WTC11 (cell line): ENCODE results near the gene BRMS1.

Experiments used
- ZNF416 ChIP-seq: fragments of 250-450 bp; sonication (Bioruptor Pico); IDR thresholded peaks from 2 replicates; pipeline ENCODE4 v1.9.0; 2021; ENCODE audit warnings: mild to moderate bottlenecking, inconsistent platforms
- TF ChIP-seq, protein P1 (sequence below): sonication (generic); formaldehyde crosslinking; conservative IDR thresholded peaks from 2 replicates; pipeline ENCODE4 v1.8.1; 2022; ENCODE audit warnings: mild to moderate bottlenecking, missing genetic modification reagents

DNA sequence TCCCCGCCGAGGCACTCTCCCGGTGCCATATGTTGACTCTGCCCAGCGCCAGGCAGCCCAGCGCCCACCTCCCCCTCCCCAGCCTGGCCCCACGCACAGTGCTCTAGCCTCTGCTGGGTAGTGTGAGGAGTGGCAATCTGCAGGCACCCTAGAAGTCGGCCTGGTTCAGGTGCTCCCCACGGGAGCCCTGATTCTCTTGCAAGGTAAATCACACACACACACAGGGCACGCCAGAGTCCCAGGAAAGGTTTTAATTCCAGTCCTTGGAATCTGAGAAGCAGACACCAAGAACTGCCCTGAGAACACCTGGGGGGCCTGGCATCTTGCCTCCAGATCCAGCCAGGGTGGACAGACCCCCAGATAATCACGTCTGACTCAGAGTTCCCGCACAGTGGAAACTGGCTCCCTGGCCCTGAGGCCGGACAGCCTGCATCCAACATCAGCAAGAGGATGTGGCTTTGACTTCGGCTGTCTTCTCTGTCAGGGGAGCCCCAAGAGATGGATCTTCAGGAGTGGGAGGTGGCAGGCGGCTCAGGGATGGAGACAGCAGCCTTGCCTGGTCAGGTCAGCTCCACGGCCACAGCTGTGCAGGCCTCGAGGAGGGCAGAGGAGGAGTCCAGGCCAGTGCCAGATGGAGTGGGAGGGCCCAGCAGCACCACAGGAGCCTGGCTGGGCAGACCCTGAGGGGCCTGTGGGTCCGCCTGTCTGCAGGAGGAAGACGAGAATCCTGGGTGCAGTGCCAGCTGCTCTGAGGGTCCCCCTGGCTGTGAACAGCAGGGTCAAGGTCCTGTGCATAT is 7.6 kb downstream of the BRMS1 start:
- TF ChIP-seq, protein P1, sequence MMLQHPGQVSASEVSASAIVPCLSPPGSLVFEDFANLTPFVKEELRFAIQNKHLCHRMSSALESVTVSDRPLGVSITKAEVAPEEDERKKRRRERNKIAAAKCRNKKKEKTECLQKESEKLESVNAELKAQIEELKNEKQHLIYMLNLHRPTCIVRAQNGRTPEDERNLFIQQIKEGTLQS (CRISPR knock-in tag), result no peak
- no peak for TF ChIP-seq ZNF416 (CRISPR knock-in tag)
